ENCODE measurements around the gene SLC9A7. TPM values are rescaled to one million over a fixed set of nuclear protein-coding genes. Genes with fewer than 3 reads are reported as not detected.
"Not testable (repeated sequence)": the region's sequence is repeated elsewhere in the genome, so short reads cannot be mapped to it uniquely, and the experiment has no call there.

The SLC9A7 gene
- polyA plus RNA-seq, 3 donors: 4.3 to 4.7 (median 4.5) TPM

DNA sequence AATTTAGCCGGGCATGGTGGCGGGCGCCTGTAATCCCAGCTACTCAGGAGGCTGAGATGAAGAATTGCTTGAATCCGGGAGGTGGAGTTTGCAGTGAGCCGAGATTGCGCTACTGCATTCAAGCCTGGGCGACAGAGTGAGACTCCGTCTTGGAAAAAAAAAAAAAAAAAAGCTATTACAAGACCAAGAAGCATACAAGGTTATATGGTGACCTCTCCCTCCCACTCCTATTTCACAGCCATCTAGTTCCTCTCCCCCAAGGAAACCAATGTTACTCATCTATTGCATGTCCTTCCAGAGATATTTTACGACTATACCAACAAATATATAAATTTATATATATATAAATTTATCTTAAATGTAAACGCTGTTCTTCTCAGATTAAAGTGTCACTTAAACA is 3.2 kb downstream of the SLC9A7 start:
- no peak for DNase-seq (ENCODE audit: low read depth in 3 of 3, low spot score in 2 of 3)

DNA sequence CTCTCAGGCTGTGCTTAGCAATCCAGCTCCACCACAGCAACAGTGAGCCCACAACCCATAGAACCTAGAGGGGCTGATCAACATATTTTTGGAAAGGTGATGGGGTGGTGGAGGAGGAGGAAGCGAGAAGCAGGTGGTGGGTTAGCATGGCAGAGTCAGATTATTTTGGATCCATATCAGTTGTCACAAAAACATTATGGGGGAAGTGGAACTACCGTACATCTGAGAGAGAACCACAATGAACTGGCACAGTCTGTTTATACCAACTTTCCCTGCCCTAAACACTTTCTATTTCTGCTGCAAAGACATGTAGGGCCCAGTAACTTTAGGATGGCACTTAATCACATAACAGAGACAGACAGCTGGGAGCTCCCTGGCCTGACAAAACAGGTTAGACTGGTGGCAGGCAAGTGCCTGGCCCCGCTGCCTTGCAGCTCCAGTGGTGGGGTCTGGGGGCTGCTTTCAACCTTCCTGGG is 4.3 kb downstream of the SLC9A7 start:
- no peak for DNase-seq (ENCODE audit: low read depth in 3 of 3, low spot score in 2 of 3)

DNA sequence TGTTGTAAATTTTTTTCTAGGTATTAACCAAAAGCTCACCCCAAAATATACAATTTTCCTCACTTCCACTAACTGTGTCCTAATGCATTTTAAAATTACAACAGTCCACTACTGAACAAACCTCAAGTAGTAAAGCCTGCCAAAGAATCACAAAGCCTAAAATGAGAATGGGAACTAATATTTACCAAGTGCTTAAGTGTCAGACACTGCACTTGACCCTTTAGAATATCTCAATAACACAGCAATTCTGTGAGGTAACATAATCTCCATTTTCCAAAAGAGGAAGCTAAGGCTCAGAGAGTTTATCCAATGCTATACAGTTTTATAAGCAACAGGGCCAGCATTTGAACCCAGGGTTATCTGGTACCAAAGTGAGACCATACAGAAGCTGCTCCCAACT is 4.9 kb downstream of the SLC9A7 start:
- DNase-seq (ENCODE audit: low read depth in 3 of 3, low spot score in 2 of 3): no peak

DNA sequence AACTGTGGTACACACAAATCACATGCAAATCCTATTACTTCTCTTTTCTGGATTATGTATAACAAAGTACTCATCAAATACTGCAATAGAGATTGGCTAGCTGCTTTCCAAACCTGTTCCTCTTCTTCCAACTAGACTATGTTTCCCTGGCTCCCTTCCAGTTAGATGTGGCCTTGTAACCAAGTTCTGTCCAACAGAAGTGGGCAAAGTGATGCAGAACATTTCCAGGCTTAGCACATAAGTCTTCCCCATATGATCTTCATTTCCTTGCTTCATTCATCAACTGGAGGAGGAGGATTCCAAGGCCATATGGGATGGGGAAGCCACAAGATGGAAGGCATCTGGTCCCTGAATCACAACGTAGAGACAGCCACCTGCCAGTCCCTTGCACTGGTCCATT is 8.0 kb downstream of the SLC9A7 start:
- DNase-seq (ENCODE audit: low read depth in 3 of 3, low spot score in 2 of 3): no peak

DNA sequence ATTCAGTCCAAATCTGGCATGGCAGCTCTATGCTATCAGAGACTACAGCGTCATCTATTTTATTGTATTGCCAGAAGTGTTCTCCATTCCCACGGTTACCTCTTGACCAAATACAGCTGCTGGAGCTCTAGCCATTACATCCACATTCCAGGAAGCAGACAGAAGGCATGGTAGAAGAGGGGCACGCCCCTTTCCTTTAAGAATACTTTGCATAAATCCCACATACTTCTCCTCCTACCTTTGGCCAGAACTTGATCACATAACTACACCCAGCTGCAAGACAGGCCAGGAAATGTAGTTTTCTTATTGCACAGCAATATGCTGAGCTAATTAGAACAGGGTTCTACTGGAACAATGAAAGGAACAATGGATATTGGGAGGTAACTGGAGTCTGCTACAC is 14.9 kb downstream of the SLC9A7 start:
- no peak for DNase-seq (ENCODE audit: low read depth in 3 of 3, low spot score in 2 of 3)

DNA sequence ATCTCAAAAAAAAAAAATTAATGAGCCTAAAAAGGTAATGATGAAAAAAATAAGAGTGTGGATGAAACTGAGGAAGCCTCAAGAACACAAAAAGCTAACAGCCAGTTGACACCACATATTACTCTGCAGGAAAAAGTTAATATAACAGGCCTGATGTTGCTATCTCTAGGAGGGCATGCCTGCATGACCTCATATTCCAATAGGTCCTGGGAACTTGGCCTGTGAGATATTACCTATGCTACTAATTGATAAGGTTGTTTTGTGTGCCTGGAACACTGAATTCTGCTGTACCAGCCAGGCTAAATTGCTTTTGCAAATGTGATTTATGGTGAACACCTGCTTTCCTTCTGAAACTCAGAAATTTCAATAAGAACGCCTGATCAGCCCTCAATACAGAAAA is 15.9 kb downstream of the SLC9A7 start:
- DNase-seq (ENCODE audit: low read depth in 3 of 3, low spot score in 2 of 3): no peak

DNA sequence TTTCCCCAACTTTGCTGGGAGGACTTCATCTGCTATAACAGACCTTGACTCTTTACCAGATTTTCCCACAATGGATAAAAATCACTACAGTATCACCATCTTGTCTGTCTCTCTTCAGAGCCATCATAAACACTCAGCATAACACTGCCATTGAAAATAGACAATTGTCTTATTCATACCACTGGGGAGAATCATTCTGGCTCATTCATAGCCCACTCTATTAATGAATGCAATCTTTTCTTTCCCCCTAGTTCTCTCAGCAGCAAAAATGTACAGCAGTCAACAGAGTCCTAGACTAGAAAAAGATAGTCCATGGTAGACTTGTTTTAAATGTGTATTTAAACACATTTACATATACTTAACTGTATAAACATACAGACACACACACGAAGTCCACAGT is 19.2 kb downstream of the SLC9A7 start:
- no peak for DNase-seq (ENCODE audit: low read depth in 3 of 3, low spot score in 2 of 3)

DNA sequence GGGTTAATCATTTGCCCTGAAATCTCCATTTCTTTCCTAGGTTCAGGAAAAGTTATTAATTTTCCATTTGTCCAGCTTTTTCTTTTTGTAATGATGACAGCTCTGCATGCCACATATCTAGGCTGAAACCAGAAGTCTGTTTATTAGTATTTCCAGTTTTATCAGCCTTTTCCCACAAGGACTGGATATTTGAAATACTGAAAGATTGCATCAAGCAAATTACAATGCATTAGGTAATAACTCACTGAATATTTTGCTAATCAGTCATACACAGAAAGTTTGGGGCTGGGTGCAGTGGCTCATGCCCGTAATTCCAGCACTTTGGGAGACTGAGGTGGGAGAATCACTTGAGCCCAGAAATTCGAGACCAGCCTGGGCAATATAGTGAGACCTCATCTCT is 21.5 kb downstream of the SLC9A7 start:
- no peak for DNase-seq (ENCODE audit: low read depth in 3 of 3, low spot score in 2 of 3)

DNA sequence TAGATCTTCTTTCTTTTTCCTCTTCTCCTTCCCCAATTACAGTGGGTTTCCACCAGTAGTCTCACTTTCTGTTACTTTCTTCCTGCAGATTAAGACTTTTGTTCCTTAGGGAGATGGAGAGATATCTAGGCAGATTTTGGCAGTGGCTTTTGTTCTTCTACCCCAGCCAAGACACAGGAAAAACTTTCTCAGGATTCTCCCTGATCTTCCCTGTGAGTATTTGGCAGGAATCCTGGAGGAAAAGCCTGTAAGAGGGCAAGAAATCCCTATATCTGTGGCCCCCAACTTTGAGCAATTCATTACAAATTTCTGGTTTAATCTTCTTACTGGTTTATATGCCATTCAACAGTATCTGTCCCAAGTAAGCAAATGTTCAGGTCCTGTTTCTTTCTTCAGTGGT is 21.9 kb downstream of the SLC9A7 start:
- DNase-seq (ENCODE audit: low read depth in 3 of 3, low spot score in 2 of 3): no peak

DNA sequence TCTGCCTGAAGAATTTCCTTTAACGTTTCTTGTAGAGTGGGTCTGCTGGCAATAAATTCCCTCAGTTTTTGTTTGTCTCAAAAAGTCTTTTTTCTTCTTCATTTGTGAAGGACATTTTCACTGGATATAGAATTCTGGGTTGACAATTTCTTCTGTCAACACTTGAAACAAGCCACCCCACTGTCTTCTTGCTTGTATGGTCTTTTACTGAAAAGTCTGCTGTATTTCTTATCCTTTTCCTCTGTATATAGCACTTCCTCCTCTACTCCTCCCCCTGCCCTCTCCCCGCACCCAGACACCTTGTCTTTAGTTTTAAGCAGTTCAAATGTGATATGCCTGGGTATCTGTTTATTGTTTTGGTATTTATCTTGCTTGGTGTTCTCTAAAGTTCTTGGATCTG is 23.3 kb downstream of the SLC9A7 start:
- DNase-seq (ENCODE audit: low read depth in 3 of 3, low spot score in 2 of 3): no peak

DNA sequence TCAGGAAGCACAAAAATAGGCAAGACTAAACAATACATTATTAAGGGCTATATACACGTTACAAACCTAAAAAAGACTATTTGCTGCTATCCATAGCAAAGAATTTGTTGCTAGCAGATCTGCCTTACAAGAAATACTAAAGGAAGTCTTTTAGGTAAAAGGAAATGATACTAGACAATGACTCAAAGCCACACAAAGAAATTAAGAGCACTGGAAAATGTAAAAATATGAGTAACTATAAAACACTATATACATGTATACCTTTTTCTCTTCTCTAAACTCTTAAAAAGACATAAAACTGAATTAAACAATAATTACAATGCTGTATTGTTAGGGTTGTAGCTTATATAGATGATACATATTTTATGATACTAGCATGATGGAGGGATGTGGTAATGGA is 25.7 kb downstream of the SLC9A7 start:
- DNase-seq (ENCODE audit: low read depth in 3 of 3, low spot score in 2 of 3): no peak

DNA sequence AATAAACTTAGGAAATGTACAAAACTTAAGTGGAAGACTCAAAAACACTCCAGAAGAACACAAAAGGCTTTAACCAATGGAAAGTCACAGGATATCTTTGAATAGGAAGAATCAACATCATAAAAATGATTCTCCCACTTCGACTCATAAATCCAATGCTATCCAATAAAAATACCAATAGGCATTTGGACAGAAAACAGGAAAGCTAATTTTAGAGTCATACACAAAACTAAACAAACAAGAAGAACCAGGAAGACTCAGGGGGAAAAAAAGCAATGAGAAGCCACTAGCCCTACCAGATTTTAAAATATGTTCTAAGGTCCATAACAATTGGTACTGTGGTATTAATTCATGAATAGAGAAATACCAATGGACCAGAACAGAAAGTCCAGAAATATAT is 28.2 kb downstream of the SLC9A7 start:
- DNase-seq (ENCODE audit: low read depth in 3 of 3, low spot score in 2 of 3): no peak

DNA sequence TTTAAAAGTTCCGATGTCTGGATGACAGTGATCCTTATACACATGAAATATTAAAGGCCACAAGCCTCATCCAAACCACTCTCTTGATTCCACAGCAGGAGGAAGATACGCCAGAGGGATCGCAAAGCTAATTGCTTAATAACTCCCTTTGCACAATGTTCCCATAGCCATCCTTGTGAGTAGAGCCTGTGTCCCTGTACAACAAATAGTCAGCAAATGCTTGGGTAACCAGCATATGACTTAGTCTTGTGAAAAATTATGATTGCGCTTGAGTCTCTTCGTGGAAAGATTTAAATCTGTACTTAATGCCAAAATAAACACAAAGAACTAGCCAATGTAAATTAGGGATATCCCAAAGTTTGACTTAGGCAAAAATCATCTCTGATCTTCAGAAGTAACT is 31.5 kb downstream of the SLC9A7 start:
- DNase-seq (ENCODE audit: low read depth in 3 of 3, low spot score in 2 of 3): no peak

DNA sequence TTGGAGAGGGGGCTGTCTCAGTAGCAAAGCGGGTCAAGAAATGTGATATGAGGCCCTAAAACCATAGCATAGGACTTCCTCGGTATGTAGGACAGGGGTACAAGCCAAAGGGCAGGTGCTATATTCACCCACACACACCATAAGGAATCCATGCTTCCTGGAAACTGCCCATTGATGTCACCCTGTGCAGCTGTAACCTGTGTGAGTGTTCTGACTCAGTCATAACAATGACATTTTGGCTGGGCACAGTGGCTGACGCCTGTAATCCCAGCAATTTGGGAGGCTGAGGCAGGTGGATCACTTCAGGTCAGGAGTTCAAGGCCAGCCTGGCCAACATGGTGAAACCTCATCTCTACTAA is 35.4 kb downstream of the SLC9A7 start:
- not testable (repeated sequence) for DNase-seq (ENCODE audit: low read depth in 3 of 3, low spot score in 2 of 3)

DNA sequence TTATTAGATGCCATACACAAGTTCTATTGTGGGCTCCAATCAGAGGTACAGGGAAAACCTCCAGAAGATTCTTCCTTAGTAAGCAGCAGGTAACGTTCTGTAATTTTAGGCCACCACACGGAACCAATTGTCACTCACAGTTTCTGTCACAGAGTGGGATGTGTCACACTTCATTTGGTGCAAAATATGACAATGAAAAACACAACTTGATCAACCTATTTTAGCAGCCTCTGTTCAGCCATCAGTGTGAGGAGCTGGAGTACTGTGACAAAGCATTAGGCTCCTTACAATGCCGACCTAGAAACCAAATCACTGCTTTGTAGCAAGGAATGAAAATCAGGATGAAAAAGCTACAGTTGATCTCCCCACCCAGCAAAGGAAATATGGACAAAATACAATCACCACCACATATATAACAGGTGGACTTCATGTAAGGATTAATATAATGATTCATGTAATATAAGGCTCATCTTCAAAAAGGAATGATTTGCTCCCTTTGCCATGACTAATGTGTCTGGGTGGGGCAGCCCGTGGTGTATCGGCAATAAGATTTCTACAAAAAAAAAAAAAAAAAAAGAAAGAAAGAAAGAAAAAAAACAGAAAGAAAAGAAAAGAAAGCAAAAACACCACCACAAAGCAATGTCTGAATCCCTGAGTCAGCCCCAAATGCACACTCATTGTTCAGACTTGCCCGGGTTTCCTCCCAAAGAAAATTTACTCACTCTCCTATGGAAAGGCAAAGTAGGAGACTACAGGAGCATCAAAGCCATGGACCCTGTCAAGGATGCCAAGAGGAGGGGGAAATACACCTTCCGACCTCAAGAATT is 36.0 kb downstream of the SLC9A7 start:
- no peak for DNase-seq (ENCODE audit: low read depth in 3 of 3, low spot score in 2 of 3)

DNA sequence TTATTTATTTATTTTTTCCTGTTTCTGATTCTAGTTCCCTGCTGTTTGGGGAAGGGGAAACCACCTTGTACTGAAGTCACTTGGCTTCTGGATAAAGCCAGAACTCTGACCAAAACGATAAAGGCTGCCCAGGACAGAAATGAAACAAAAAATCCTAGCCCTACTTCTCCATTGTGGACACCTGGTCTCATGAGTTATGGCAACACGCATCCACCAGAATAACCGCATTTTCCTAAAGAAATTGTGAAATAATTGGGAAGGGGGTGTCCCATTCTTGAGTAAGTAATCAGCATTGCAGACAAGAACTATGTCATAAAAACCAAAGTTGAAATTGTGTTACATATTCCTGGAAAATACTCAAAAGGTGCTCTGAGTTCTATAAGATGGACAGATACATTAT is 42.1 kb downstream of the SLC9A7 start:
- DNase-seq (ENCODE audit: low read depth in 3 of 3, low spot score in 2 of 3): no peak

DNA sequence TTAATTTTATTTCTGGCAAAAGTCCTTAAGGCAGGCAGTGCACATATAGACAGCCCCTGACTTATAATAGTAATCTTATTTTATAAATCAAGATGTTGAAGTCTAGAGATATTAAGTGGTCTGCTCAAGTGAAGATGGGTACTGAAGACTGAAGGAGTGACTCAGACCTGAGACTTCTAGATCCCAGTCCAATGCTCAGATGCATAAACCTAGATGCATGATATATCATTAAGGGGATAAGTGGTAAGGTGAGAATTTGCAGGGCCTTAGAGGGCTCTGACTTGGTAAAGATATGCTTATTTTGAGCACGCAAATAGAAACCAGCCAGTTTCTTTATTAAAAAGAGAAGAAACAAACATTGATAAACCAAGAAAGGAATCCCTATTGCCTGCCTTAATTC is 42.9 kb downstream of the SLC9A7 start:
- DNase-seq (ENCODE audit: low read depth in 3 of 3, low spot score in 2 of 3): no peak

DNA sequence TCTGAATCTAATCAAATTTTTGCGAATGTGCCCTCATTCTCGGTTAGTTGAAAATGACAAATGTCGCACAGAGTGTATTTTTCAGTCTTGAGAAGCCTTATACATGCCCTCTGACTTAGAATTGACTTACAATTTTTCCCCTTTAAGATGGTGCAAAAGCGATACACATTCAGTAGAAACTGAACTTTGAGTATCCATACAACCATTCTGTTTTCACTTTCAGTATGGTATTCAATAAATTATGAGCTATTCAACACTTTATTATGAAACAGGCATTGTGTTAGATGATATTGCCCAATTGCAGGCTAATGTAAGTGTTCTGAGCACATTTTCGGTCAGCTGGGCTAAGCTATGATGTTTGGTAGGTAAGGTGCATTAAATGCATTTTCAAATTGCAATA is 43.4 kb downstream of the SLC9A7 start:
- no peak for DNase-seq (ENCODE audit: low read depth in 3 of 3, low spot score in 2 of 3)

DNA sequence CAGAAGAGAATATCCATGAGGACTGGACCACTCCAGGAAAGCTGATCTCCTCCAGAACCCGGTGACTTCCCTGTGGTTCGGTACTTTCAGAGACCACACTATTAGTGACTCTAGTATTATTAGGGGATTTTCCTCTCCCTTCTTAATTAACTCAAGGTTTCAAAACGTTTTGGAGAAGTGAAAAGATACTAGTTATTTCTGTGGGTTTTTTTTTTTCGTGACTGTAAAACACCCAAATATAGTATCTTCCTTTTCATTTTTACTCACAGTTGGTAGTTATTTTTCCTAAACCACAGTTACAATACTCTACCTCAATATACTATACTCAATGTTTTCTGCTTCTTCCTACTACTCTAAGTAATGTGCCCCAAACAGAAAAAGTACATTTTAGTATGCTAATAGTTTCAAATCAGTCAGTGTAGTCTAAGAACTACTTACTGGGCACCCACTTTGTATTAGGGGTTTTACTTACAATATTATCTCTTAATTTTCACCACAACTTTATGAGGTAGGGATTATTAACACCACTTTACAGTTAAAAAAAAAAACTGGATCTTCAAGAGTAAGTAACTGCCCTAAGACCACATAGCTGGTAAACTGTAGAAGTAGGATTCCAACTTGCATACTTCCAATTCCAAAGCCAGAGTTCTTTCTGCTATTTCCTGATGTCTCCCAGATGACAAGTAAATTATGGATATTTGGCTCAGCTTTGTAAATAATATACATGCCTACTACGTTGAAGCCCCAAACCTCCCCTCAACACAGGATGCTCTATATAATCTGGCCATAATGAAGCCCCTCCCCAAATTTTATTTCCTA is 45.0 kb downstream of the SLC9A7 start:
- DNase-seq (ENCODE audit: low read depth in 3 of 3, low spot score in 2 of 3): no peak

DNA sequence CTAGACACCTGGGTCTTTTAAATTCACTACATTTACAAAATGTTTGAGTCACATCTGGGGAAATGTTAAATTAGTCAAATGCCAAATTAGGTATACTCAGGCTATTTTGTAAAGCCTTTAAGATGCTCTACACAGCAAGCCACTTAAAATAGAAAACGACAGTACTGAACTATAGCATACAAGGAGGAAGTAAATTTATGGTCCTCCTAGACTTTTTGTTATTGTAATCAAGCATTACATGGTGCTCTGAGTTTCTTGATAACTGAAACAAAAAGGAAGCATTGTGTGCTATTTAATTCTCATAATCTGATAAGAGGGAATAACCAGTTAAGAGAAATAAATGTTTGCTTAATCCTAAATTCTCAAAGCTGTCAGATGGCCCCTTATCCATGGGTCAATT is 46.2 kb downstream of the SLC9A7 start:
- no peak for DNase-seq (ENCODE audit: low read depth in 3 of 3, low spot score in 2 of 3)

DNA sequence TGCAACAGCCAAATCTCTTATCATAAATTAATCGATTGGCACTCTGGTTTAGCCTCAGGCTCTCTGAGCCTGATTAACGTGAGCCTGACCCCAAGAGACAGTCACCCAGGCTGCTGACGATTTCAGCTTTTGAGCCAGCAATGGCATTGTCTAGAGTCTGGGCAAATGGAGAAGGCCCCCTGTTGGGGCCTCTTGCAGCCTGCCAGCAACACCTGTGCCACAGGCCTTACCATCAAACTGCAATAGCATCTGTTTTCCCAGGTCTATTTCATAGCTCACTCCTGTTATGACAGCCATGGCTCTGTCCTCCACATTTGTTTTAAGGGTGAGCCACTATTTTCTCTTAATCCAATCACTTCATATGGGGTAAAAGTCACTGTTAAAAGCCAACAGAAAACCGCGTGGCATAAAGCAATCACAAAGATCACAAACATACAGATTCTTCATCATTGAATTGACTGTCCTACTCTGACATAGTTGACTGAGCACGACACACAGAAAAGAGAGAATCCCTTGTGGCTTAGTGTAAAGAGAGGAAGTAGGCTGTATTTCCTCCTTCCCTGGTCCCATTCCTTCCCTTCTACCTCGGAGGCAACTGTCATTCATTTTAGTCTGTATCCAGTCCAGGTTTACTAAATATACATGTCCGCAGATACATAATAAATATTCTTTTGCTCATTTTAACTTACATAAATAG is 47.8 kb downstream of the SLC9A7 start:
- DNase-seq (ENCODE audit: low read depth in 3 of 3, low spot score in 2 of 3): no peak

DNA sequence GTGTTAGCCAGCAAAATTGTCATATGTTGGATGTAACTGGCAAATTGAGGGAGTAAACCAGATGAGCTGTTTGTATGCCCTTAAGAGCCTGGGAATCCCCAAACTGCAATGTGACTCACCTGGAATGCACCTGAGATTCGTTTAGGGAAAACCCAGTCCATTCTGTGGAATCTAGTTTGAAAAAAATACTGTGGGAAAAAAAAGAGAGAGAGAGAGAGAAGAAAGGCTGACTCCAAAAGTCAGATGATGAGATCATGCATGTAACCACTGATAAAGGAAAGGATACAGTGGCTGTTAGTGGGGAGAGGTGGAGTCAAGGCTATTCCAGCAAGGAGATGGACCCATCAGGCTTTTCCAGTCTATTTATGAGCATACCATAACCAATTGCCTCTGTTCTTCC is 48.5 kb downstream of the SLC9A7 start:
- DNase-seq (ENCODE audit: low read depth in 3 of 3, low spot score in 2 of 3): no peak
